HG02981 (cell line): ENCODE measurements around the gene FUOM.
"Not testable (repeated sequence)": the region's sequence is repeated elsewhere in the genome, so short reads cannot be mapped to it uniquely, and the experiment has no call there.

Experiments used
- ATAC-seq: cut with Tn5 transposase; IDR thresholded peaks from one replicate; pipeline ENCODE4 v1.9.1; 2021; ENCODE audit warnings: mild to moderate bottlenecking, moderate library complexity; ENCODE audit not compliant: unreplicated experiment

Gene FUOM

DNA sequence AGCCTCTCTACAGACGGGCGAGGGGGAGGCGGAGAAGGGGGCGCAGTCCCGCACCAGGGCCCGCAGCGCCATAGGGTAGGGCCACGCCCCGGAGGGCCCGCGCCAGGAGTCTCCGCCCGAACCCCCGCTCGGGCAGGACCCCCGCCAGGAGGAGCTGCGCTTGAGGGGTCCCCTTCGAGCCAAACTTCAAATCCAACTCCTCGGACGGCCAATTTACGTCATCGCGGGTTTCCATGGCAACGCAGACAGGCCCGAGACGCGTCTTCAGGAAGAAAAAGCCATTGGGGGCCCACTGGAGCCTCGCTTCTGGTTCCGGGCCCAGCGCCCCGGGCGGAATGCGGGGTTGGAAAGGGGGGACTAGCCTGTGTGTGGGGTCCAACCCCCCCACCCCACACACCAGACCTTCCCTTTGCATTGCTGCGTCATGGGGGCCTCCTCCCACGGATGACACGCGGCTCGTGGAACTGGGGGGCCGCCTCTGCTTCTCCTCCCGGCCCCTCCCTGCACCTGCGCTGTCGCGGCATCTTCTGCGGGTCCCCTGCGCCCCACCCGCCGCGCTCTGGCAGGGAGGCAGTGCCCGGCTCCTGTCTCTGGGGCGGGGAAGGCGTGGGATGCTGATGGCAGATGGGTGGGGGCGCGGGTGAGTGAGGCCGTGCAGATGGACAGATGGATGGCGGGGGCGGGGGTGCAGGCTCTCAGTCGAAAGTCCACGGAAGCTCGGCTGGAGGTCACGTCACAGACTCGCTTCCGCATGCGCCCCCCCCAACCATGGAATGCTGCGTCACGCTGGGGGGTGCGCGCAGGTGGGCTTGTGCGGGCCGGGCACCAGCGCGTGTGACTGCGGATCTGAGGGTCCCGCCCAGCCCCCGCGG, 22.3 kb downstream of the FUOM start:
- ATAC-seq = no peak

GRCh38 chr10:133334503-133335245, 23.1 kb downstream of the FUOM start:
- no peak for ATAC-seq

GRCh38 chr10:133332936-133333699, 24.7 kb downstream of the FUOM start:
- no peak for ATAC-seq

- peak; percentile 84 for ATAC-seq
Observed at GRCh38 chr10:133329491-133330202, 28.2 kb downstream of the FUOM start.

- no peak for ATAC-seq
Observed at GRCh38 chr10:133328358-133329343, 29.2 kb downstream of the FUOM start.

- no peak for ATAC-seq
Observed at GRCh38 chr10:133327651-133328357, 30.0 kb downstream of the FUOM start.

GRCh38 chr10:133326745-133327650, 30.8 kb downstream of the FUOM start:
- ATAC-seq = no peak

- ATAC-seq = no peak
Observed at GRCh38 chr10:133326223-133326551, 31.6 kb downstream of the FUOM start.

GRCh38 chr10:133325440-133326222, 32.2 kb downstream of the FUOM start:
- ATAC-seq = no peak

DNA sequence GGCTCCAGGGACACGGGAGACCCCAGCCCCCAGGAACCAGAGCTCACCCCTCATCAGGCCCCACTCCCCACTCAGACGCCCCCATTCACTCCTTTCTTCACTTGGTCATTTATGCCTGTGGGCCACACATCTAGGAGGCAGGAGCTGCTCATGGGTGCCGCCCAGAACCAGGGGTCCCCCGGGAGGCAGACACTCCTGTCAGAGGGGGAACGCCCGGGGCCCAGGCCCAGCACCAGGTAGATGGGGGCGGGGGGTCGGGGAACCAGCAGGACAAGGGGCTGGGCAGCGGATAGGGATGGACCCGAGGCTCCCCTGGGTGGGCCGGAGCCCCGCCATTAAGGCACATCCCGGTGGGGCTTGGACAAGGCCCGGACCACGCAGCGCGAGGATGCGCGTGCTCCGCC, 33.0 kb downstream of the FUOM start:
- no peak for ATAC-seq

DNA sequence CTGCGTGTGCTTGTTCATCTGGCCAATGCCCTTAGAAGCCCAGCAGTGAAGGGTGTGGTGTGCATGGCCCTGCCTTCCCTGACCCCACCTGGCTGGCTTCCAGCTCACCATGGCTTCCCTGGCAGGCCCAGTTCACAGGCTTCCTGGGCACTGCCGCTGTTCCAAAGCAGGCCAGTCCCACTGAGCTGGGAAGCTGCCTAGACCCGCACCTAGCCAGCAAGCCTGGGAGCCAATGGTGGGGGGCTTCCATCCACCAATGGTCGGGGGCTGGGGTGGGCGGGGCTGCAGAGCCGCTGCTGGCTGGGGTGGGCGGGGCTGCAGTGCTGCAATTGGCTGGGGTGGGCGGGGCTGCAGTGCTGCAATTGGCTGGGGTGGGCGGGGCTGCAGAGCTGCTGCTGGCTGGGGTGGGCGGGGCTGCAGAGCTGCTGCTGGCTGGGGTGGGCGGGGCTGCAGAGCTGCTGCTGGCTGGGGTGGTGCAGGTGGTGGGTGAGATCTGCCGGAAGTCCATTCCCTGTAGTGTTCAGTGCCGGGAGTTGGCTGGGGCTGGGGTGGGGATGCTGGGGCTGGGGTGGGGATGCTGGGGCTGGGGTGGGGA, 33.5 kb downstream of the FUOM start:
- no peak for ATAC-seq

DNA sequence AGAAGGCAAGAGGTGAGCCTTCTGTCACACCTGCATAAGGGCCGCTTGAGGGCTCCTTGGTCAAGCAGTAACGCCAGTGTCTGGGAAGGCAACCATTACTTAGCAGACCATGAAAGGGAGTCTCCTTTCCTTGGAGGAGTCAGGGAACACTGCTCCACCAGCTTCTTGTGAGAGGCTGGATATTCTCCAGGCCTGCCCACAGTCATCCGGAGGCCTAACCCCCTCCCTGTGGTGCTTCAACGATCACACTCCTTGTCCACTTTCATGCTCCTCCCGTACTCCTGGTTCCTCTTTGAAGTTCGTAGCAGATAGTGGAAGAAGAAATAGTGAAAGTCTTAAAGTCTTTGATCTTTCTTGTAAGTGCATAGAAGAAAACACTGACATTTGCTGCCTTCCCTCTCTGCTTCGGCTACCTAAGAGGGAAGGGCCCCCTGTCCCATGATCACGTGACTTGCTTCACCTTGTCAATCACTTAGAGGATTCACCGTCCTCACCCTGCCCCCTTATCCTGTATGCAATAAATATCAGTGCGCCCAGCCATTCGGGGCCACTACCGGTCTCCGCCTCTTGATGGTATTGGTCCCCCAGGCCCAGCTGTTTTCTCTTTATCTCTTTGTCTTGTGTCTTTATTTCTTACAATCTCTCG, 35.6 kb downstream of the FUOM start:
- not testable (repeated sequence) for ATAC-seq

DNA sequence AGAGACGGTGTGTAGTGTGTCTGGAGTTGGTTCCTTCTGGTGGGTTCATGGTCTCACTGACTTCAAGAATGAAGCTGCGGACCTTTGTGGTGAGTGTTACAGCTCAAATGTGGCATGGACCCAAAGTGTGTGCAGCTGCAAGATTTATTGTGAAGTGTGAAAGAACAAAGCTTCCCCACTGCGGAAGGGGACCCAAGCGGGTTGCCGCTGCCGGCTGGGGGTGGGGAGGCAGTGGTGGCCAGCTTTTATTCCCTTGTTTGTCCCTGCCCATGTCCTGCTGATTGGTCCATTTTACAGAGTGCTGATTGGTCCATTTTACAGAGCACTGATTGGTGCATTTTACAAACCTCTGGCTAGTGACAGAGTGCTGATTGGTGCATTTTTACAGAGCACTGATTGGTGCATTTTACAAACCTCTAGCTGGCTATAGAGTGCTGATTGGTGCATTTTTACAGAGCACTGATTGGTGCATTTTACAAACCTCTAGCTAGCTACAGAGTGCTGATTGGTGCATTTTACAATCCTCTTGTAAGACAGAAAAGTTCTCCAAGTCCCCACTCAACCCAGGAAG, 36.9 kb downstream of the FUOM start:
- ATAC-seq = not testable (repeated sequence)

DNA sequence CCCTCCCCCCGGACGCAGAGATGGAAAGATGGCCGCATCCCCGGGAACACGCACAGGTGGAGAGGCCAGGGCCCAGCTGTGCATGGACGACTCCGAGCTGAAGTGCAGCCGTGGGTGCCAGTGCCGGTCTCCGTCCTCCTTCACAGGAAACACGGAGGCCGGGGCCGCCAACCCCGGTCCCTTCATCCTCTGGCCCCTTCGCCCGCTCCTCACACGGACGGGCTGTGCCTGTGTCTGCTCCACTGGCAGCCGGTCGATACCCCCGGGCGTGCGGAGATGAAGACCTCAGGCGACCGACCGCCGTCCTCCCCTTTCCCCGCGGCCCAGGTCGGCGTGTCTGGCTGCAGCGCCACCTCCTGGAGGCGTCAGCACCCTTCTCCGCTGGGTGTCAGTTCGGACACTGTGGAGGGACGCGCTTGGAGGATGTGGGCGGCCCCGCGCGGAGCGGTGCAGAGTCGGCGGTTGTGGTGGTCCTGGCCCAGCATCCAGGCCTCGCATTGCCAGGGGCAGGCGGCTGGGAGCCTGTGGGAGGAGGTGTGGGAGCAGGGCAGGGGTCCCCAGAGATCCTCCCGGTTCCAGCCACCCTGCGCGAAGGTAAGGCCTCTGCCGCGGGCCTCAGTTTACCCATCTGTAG, 39.2 kb downstream of the FUOM start:
- ATAC-seq = peak; percentile 82

GRCh38 chr10:133316732-133317131, 41.1 kb downstream of the FUOM start:
- no peak for ATAC-seq

DNA sequence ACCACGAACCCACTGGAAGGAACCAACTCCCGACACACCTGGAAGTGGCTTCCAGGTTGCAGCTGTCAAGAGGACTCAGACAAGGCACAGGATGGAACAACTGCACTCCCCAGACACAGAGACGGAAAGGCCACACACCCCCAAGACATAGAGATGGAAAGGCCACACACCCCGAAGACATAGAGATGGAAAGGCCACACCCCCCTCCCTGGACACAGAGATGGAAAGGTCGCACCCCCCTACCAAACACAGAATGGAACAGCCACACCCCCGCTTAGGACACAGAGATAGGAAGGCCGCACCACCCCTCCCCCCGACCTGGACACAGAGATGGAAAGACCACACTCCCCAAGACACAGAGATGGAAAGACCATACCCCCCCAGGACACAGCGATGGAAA, 41.6 kb downstream of the FUOM start:
- no peak for ATAC-seq
